Right lobe of liver (tissue), 6 donors: Measurements from ENCODE around the gene MRPL33. TPM values are rescaled to one million over a fixed set of nuclear protein-coding genes. Genes with fewer than 3 reads are reported as not detected.
"Not testable (repeated sequence)": the region's sequence is repeated elsewhere in the genome, so short reads cannot be mapped to it uniquely, and the experiment has no call there.

Source experiments
- ATAC-seq, 4 donors: fragments of 200-7000 bp; cut with Tn5 transposase; one replicate each; pipeline ENCODE4 v1.9.1; 2020; ENCODE audit warnings: mild to moderate bottlenecking in 4 of 4, moderate library complexity in 4 of 4
- DNase-seq, 3 donors: peaks; one replicate each; pipeline ENCODE4 v3.0.0-alpha.2; 2020
- H3K27ac ChIP-seq, 3 donors: fragments of 200-600 bp; one replicate each; pipeline ENCODE4 v1.8.0; 2022
- H3K27me3 ChIP-seq, 2 donors: fragments of 200-600 bp; one replicate each; pipeline ENCODE4 v1.8.0; 2022
- H3K36me3 ChIP-seq, 4 donors: fragments of 200-600 bp; sonication (generic) in 1 of 4; one replicate each; pipeline versions ENCODE4 v1.5.1 to v1.8.0; 2017 to 2022; ENCODE audit warnings: control low read depth in 1 of 4
- H3K4me1 ChIP-seq, 4 donors: fragments of 200-600 bp; sonication (generic) in 1 of 4; one replicate each; pipeline versions ENCODE4 v1.5.1 to v1.8.0; 2017 to 2022; ENCODE audit warnings: control low read depth in 1 of 4
- H3K4me3 ChIP-seq, 3 donors: fragments of 200-600 bp; one replicate each; pipeline ENCODE4 v1.8.0; 2022
- H3K9me3 ChIP-seq, 4 donors: fragments of 200-600 bp; sonication (generic) in 1 of 4; one replicate each; pipeline versions ENCODE4 v1.5.1 to v1.8.0; 2017 to 2022; ENCODE audit warnings: control low read depth in 1 of 4
- CTCF ChIP-seq, 4 donors: fragments of 200-600 bp in 3 of 4; fragments of 450-650 bp in 1 of 4; IDR thresholded peaks; one replicate each; pipeline versions ENCODE4 v1.5.1 to v1.8.0; 2016 to 2022; ENCODE audit warnings: antibody characterized with exemption in 4 of 4, mild to moderate bottlenecking in 2 of 4
- POLR2A ChIP-seq: fragments of 450-650 bp; IDR thresholded peaks from one replicate; pipeline ENCODE4 v1.6.1; 2017; ENCODE audit warnings: antibody characterized with exemption, mild to moderate bottlenecking
- whole genome bisulfite sequencing: methylation state at CpG from one replicate; pipeline ENCODE4 v1.1.6; 2018; ENCODE audit warnings: low coverage, low lambda C conversion rate; ENCODE audit not compliant: insufficient coverage; ENCODE audit errors: missing lambda C conversion rate; 5-methylcytosine and 5-hydroxymethylcytosine counted together
- intact Hi-C, 2 donors: fragments of 100-400 bp; cut with DNase I; formaldehyde crosslinking; loops; one replicate each; pipeline versions ENCODE4 v1.11.2 to v1.14.1; 2022
- total RNA-seq, 6 experiments: library from RNA; depleted of rRNA in 2 of 6; stranded (reverse); fragments of >200 nt in 2 of 6; fragmentation: NEBNext Ultra II Directional in 3 of 6; extraction: Animal tissue kit (Norgen Biotek cat#: 25700) in 3 of 6; gene quantifications; one replicate each; pipeline versions ENCODE4 v1.1.0 to v1.2.4, GENCODE V29; 2016 to 2023
- donor health status: DM: no; HTN: yes; CAD: no.
- donor health status: DM: no; HTN: no; CAD: no.
- donor health status: DM: no; HTN: no; CAD: no.
- donor health status: DM: no; HTN: yes; CAD: no.
- donor health status: DM: no; HTN: yes; CAD: no.

MRPL33 gene
- total RNA-seq, 6 experiments from 2014 or later, result 28.9 to 63.4 (median 36.0) TPM

DNA sequence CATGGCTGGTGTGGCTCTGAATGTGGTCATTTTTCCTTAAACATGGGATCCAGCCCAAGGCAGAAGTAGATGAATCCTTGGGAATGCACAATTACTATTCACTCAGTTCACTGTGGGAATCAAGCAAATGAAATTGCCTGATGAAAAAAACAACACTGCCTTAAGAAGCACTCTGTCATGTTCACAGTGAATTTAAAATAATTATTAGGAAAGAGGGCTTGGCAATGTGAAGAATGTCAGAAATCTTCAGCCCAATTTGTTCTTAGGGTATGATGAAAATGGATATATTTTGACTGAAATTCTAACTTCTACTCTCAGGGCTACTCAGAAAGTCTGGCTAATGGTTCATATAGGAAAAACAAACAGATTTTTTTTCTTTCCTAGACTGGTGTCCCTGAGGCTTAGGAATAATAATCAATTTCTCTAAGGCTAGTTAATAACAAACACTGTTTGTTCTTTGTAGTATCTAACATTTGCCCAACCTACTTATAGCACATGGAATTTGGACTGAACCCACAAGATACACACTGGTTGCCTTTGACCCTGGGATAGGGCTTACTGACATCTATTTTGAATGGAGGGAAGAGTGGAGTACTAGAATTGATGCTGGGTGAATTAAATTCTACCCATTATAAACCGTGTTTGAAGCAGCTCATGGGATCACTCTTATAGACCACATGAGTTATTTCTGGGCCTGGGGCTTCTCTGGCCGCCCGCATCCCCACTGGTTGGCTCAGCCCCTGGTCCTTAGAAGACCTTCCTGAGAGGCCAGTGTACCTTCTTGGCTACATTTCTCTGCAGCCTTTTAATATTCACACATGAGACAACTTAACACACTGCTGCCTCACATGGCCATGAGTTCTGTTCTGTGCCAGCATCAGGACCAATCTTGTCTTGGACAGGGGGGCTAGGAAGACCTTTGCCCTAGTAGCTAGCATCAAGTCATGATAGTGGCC, 8.3 kb upstream of the MRPL33 start:
- no peak for DNase-seq
- intact Hi-C loops, result no loop called here
- peak; percentile 80 to 91 (median 88) for ATAC-seq

GRCh38 chr2:27763907-27764267, 7.6 kb upstream of the MRPL33 start:
- TF ChIP-seq CTCF (IDR thresholded peaks at IDR 0.05) (no peak), POLR2A (no peak)
- WGBS, result 76% methylated on average over 7 of the region's 7 CpGs
- Histone ChIP-seq H3K9me3 (no peaks in the 10 kb centered on the region), H3K36me3 (no peaks in the 10 kb centered on the region), H3K4me3 (no peak overlapping the region), H3K4me1 (peaks cover 0 to 32% (median 16%) of the 10 kb centered on the region in 4 donors), H3K27ac (peak overlapping the region in 2 of 3 donors; percentile 71 to 72), H3K27me3 (no peaks in the 10 kb centered on the region)
- DNase-seq, result no peak
- intact Hi-C loops, result no loop called here
- peak in 1 of 4 donors; percentile 7 for ATAC-seq

More for the DNA sequence above, 8.3 kb upstream of the MRPL33 start:
- Histone ChIP-seq H3K36me3 (no peaks in the 10 kb centered on the region), H3K27me3 (no peaks in the 10 kb centered on the region), H3K4me3 (no peak overlapping the region), H3K4me1 (peaks cover 0 to 32% (median 16%) of the 10 kb centered on the region in 4 donors), H3K27ac (peak overlapping the region; percentile 50 to 72 (median 71)), H3K9me3 (no peaks in the 10 kb centered on the region)
- 27% methylated on average over 3 of the region's 3 CpGs for WGBS
- TF ChIP-seq POLR2A (no peak), CTCF (IDR thresholded peaks at IDR 0.05) (no peak)

- Histone ChIP-seq H3K27ac (peak overlapping the region in 1 of 3 donors; percentile 72), H3K4me1 (peaks cover 0 to 32% (median 16%) of the 10 kb centered on the region in 4 donors)
- H3K4me3 ChIP-seq, DNase-seq, intact Hi-C loops, H3K27me3 ChIP-seq, ATAC-seq, H3K9me3 ChIP-seq, H3K36me3 ChIP-seq: not testable (repeated sequence)
- 53% methylated on average over 3 of the region's 3 CpGs for WGBS
Observed at GRCh38 chr2:27764526-27764925, 7.0 kb upstream of the MRPL33 start.

DNA sequence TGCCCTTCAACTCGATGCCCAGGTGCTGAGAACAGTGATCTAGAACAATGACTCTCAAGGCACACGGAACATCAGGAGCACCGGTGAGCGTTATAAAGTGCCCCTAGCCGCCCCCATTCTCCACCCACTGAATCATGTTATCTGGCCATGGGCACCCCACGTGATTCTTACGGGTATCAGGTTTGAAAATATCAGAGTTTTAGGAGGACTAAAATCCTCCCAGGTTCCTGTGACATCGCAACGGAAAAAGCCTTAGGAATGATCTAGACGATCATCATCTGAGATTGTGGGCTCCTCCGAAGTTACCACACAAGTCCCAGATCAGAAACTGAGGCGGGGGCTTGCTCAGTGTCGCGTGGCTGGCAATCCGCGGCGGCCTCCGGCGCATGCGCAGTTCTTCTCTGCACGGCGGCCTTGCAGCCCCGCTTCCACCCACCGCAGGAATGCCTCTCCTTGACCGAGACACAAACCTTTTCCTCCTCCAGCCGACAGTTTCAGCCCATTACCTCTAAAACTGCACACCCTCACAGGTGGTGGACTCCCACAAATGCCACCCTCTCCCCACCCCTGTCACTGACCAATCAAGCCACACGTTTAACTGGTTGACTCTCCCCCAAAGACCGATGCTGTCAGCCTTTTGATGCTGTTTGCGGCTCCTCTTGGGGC, 5.8 kb upstream of the MRPL33 start:
- no peaks in the 10 kb centered on the region for H3K27me3 ChIP-seq
- no peaks in the 10 kb centered on the region for H3K36me3 ChIP-seq
- 15% methylated on average over 14 of the region's 29 CpGs for WGBS
- peak; percentile 49 to 68 (median 58) for ATAC-seq
- H3K4me1 ChIP-seq, result peaks cover 0 to 32% (median 16%) of the 10 kb centered on the region in 4 donors
- peak; percentile 67 to 72 (median 68) for DNase-seq
- peak overlapping the region in 2 of 3 donors; percentile 19 to 64 for H3K27ac ChIP-seq
- H3K4me3 ChIP-seq, result peak overlapping the region; percentile 23 to 51 (median 25)
- TF ChIP-seq CTCF (IDR thresholded peaks at IDR 0.05) (no peak), POLR2A (no peak)
- no peaks in the 10 kb centered on the region for H3K9me3 ChIP-seq
- intact Hi-C loops, result no loop called here
